SK-N-SH (cell line): Measurements from ENCODE around the gene LRRC34. TPM values are rescaled to one million over a fixed set of nuclear protein-coding genes. Genes with fewer than 3 reads are reported as not detected.

Experiments used
- CTCF ChIA-PET: fragments of 300-600, 350-600 bp; formaldehyde crosslinking; extraction: SDS; loops from one replicate; lab custom pipeline; 2021; lab: Yijun Ruan, JAX
- POLR2A ChIA-PET: fragments of 350-600 bp; sonication (Branson Sonifier 250); formaldehyde crosslinking; extraction: SDS; loops from one replicate; lab custom pipeline; 2020; ENCODE audit warnings: antibody characterized with exemption, inconsistent platforms; lab: Yijun Ruan, JAX
- DNase-seq: peaks from one replicate; pipeline ENCODE4 v3.0.0; 2012
- H2AFZ ChIP-seq: fragments of 200-600 bp; sonication (generic); 2 replicates; pipeline ENCODE4 v1.8.1; 2016; ENCODE audit warnings: antibody characterized with exemption, mild to moderate bottlenecking, low read depth
- H3F3A ChIP-seq: fragments of 200-600 bp; sonication (generic); replicated peaks from 2 replicates; pipeline ENCODE3; 2016; ENCODE audit warnings: antibody characterized with exemption, mild to moderate bottlenecking; ENCODE audit not compliant: insufficient read depth
- H3K27ac ChIP-seq, 2 experiments: fragments of 200-500 bp in 1 of 2; fragments of 200-600 bp in 1 of 2; sonication (Bioruptor generic) in 1 of 2; sonication (generic), shearing (Covaris generic) in 1 of 2; 2 replicates each; pipeline versions ENCODE4 v1.5.1 to v1.6.1; 2014 to 2016; ENCODE audit warnings: low read depth in 2 of 2, inconsistent platforms in 1 of 2, low read length in 1 of 2, mild to moderate bottlenecking in 1 of 2, mixed read lengths in 1 of 2
- H3K27me3 ChIP-seq: fragments of 200-600 bp; sonication (generic), shearing (Covaris generic); 2 replicates; pipeline ENCODE4 v1.6.1; 2016; ENCODE audit warnings: mixed run types; ENCODE audit not compliant: insufficient read depth
- H3K36me3 ChIP-seq, 2 experiments: fragments of 200-500 bp in 1 of 2; fragments of 200-600 bp in 1 of 2; sonication (Bioruptor generic) in 1 of 2; sonication (generic) in 1 of 2; replicated peaks in 1 of 2; 2 replicates each; pipeline versions ENCODE3 to v1.5.1; 2014 to 2016; ENCODE audit warnings: low read length in 1 of 2, mild to moderate bottlenecking in 1 of 2; ENCODE audit not compliant: insufficient read depth in 2 of 2, control insufficient read depth in 1 of 2
- H3K4me1 ChIP-seq, 2 experiments: fragments of 200-500 bp in 1 of 2; fragments of 200-600 bp in 1 of 2; sonication (Bioruptor generic) in 1 of 2; sonication (generic), shearing (Covaris generic) in 1 of 2; 2 replicates each; pipeline versions ENCODE4 v1.5.1 to v1.6.1; 2014 to 2016; ENCODE audit warnings: low read depth in 1 of 2, low read length in 1 of 2, mixed run types in 1 of 2; ENCODE audit not compliant: insufficient read depth in 2 of 2, control insufficient read depth in 1 of 2
- H3K4me2 ChIP-seq: fragments of 200-600 bp; sonication (generic), shearing (Covaris generic); 2 replicates; pipeline ENCODE4 v1.6.1; 2017; ENCODE audit warnings: mixed run types
- H3K4me3 ChIP-seq, 2 experiments: fragments of 200-500 bp in 1 of 2; fragments of 200-600 bp in 1 of 2; sonication (Bioruptor generic) in 1 of 2; sonication (generic), shearing (Covaris generic) in 1 of 2; 2 replicates each; pipeline versions ENCODE4 v1.5.1 to v1.8.1; 2014 to 2016; ENCODE audit warnings: low read depth in 2 of 2, inconsistent platforms in 1 of 2, low read length in 1 of 2, mild to moderate bottlenecking in 1 of 2, mixed read lengths in 1 of 2, moderate library complexity in 1 of 2
- H3K79me2 ChIP-seq: fragments of 200-600 bp; sonication (generic); 2 replicates; pipeline ENCODE4 v1.8.1; 2017; ENCODE audit warnings: mild to moderate bottlenecking; ENCODE audit not compliant: insufficient read depth
- H3K9ac ChIP-seq: fragments of 200-600 bp; sonication (generic); 2 replicates; pipeline ENCODE4 v1.6.1; 2017; ENCODE audit warnings: mixed run types
- H3K9me2 ChIP-seq: fragments of 200-600 bp; sonication (generic); 2 replicates; pipeline ENCODE4 v1.6.1; 2017; ENCODE audit warnings: mixed run types
- H3K9me3 ChIP-seq: fragments of 200-600 bp; sonication (generic); 2 replicates; pipeline ENCODE4 v1.6.1; 2017; ENCODE audit warnings: mixed run types, mild to moderate bottlenecking, moderate library complexity
- H4K20me1 ChIP-seq: fragments of 200-600 bp; sonication (generic); 2 replicates; pipeline ENCODE4 v1.6.1; 2017; ENCODE audit warnings: mild to moderate bottlenecking, mixed run types; ENCODE audit not compliant: insufficient read depth
- CHD2 ChIP-seq: fragments of 150-350 bp; IDR thresholded peaks from 2 replicates; pipeline ENCODE4 v1.6.1; 2018; ENCODE audit warnings: low read length; ENCODE audit not compliant: partially characterized antibody
- ELF1 ChIP-seq: IDR thresholded peaks from 2 replicates; pipeline ENCODE4 v1.4.0; 2012
- EZH2phosphoT487 ChIP-seq: fragments of 200-600 bp; sonication (generic); IDR thresholded peaks from 2 replicates; pipeline ENCODE4 v1.6.1; 2017; ENCODE audit warnings: low read depth, mixed run types, mild to moderate bottlenecking, antibody characterized with exemption, moderate library complexity, borderline replicate concordance
- FOSL2 ChIP-seq: IDR thresholded peaks from 2 replicates; pipeline ENCODE4 v1.4.0; 2012; ENCODE audit warnings: low read depth, mild to moderate bottlenecking, moderate library complexity, borderline replicate concordance
- FOXM1 ChIP-seq: IDR thresholded peaks from 2 replicates; pipeline ENCODE4 v1.4.0; 2012; ENCODE audit warnings: low read depth, mild to moderate bottlenecking
- GATA2 ChIP-seq: sonication (generic); formaldehyde crosslinking; IDR thresholded peaks from 2 replicates; pipeline ENCODE4 v1.5.0; 2020; ENCODE audit warnings: mild to moderate bottlenecking, missing genetic modification reagents
- JUND ChIP-seq: IDR thresholded peaks from 2 replicates; pipeline ENCODE4 v1.4.0; 2012
- MEF2A ChIP-seq: IDR thresholded peaks from 2 replicates; pipeline ENCODE4 v1.4.0; 2012; ENCODE audit warnings: low read depth, borderline replicate concordance
- MXI1 ChIP-seq: IDR thresholded peaks from 2 replicates; pipeline ENCODE4 v1.6.1; 2012; ENCODE audit warnings: mild to moderate bottlenecking, low read depth, low read length, improper control_type of control experiment
- NRF1 ChIP-seq: IDR thresholded peaks from 2 replicates; pipeline ENCODE4 v1.6.1; 2012; ENCODE audit warnings: low read depth, mild to moderate bottlenecking, low read length
- POLR2AphosphoS5 ChIP-seq: IDR thresholded peaks from 2 replicates; pipeline ENCODE4 v1.6.1; 2012; ENCODE audit warnings: low read depth, low read length
- RCOR1 ChIP-seq: fragments of 150-350 bp; IDR thresholded peaks from 2 replicates; pipeline ENCODE4 v1.6.1; 2017; ENCODE audit warnings: antibody characterized with exemption, low read length
- RXRA ChIP-seq: IDR thresholded peaks from 2 replicates; pipeline ENCODE4 v1.4.0; 2012; ENCODE audit warnings: low read depth, mild to moderate bottlenecking, borderline replicate concordance
- SIN3A ChIP-seq: IDR thresholded peaks from 2 replicates; pipeline ENCODE4 v1.6.1; 2012; ENCODE audit warnings: low read depth, mild to moderate bottlenecking, low read length, moderate library complexity, borderline replicate concordance
- TAF1 ChIP-seq: IDR thresholded peaks from 2 replicates; pipeline ENCODE4 v1.6.1; 2012; ENCODE audit warnings: low read depth, mild to moderate bottlenecking, low read length, moderate library complexity, borderline replicate concordance
- TCF12 ChIP-seq: IDR thresholded peaks from 2 replicates; pipeline ENCODE4 v1.4.0; 2012
- TEAD4 ChIP-seq: IDR thresholded peaks from 2 replicates; pipeline ENCODE4 v1.4.0; 2012; ENCODE audit warnings: mild to moderate bottlenecking, borderline replicate concordance; ENCODE audit not compliant: insufficient read depth
- YY1 ChIP-seq: IDR thresholded peaks from 2 replicates; pipeline ENCODE4 v1.4.0; 2012; ENCODE audit warnings: low read depth, mild to moderate bottlenecking
- WGBS: methylation state at CpG from one replicate; pipeline ENCODE4 v1.1.6; 2017; ENCODE audit warnings: low lambda C conversion rate; 5-methylcytosine and 5-hydroxymethylcytosine counted together
- polyA plus RNA-seq, 3 experiments: library from polyadenylated mRNA; depleted of rRNA; stranded (reverse); fragments of >200 nt; gene quantifications; 2 replicates each; pipeline ENCODE4 v1.2.3, GENCODE V29; 2012
- TF ChIP-seq, protein P1 (sequence below): IDR thresholded peaks from 2 replicates; pipeline ENCODE4 v1.4.0; 2012; ENCODE audit warnings: low read depth, borderline replicate concordance
- TF ChIP-seq, protein P2 (sequence below): IDR thresholded peaks from 2 replicates; pipeline ENCODE4; 2012
- TF ChIP-seq, protein P3 (sequence below): IDR thresholded peaks from 2 replicates; pipeline ENCODE4 v1.6.1; 2012; ENCODE audit warnings: mild to moderate bottlenecking, low read depth, low read length, moderate library complexity
- TF ChIP-seq, protein P4 (sequence below): IDR thresholded peaks from 2 replicates; pipeline ENCODE4 v1.4.0; 2012; ENCODE audit warnings: low read depth
- TF ChIP-seq, protein P5 (sequence below): IDR thresholded peaks from 2 replicates; pipeline ENCODE4 v1.4.0; 2012; ENCODE audit warnings: low read depth, borderline replicate concordance
- TF ChIP-seq, protein P6 (sequence below): fragments of 200-600 bp; sonication (generic); IDR thresholded peaks from 2 replicates; pipeline ENCODE4 v1.6.1; 2017; ENCODE audit warnings: antibody characterized with exemption, mild to moderate bottlenecking, moderate library complexity

The LRRC34 gene
- polyA plus RNA-seq, 1 of the 3 experiments (the other 2 are of a cell fraction): 1.6 TPM

DNA sequence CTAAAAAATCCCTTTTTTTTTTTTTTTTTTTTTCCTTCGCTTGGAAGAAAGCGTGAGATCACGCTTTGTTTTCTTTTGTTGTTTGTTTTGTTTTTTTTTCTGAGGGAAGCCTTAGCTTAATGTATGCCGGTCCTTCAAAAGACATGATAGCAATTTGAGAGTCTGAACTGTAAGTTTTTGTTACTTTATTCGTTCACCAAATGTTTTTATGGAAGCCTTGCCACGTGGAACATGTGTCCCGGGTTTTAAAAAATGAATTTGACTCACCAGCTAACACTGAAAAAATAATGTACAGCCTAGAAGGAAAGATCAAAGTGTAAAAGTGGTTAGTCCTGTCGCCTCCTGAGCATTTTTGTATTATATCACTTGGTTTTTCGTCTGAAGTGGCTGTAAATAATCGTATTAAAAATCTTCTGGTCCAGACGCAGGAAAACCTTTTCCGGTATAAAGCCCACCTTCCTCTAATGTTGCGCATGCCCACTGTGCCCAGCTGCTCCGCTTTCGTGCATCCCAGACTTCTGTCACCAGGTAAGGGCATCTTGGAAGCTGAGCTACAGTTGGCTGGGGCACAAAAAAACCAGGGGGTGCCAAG lies 40.3 kb downstream of the LRRC34 start:
- Histone ChIP-seq H3K27me3 (no peaks in the 10 kb centered on the region), H3K27ac (peak overlapping the region; percentile 96 to 99), H3K9me3 (no peaks in the 10 kb centered on the region), H3K79me2 (peaks cover 42% of the 10 kb centered on the region), H3K4me1 (peaks cover 4 to 10% of the 10 kb centered on the region in 2 experiments; a peak in 3 of 4 replicates), H4K20me1 (0 out of 2 replicates have a peak, but pooled peaks cover 4% of the 10 kb centered on the region), H3K4me2 (peak overlapping the region; percentile 93), H2AFZ (peak overlapping the region; percentile 100), H3F3A (peaks cover 38% of the 10 kb centered on the region), H3K4me3 (peak overlapping the region; percentile 100), H3K36me3 (peaks cover 27 to 32% of the 10 kb centered on the region in 2 experiments), H3K9me2 (no peaks in the 10 kb centered on the region), H3K9ac (peak overlapping the region; percentile 92)
- ChIA-PET POLR2A (interaction anchor here (0.6 to 1.7 kb wide), 4 partner anchors 37 to 1080 kb away, joined by 3 to 13 read pairs (median 5); partner anchors contain the start of genes LRRC34 and LRRIQ4), CTCF (interaction anchor here (0.9 to 3.1 kb wide), 3 partner anchors 9 to 103 kb away, joined by 3 to 13 read pairs (median 3); no protein-coding TSS in a partner anchor)
- WGBS: 1% methylated on average over 15 of the region's 15 CpGs
- DNase-seq: peak; percentile 78
- TF ChIP-seq, protein P1, sequence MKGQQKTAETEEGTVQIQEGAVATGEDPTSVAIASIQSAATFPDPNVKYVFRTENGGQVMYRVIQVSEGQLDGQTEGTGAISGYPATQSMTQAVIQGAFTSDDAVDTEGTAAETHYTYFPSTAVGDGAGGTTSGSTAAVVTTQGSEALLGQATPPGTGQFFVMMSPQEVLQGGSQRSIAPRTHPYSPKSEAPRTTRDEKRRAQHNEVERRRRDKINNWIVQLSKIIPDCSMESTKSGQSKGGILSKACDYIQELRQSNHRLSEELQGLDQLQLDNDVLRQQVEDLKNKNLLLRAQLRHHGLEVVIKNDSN: no peak
- TF ChIP-seq, protein P2, sequence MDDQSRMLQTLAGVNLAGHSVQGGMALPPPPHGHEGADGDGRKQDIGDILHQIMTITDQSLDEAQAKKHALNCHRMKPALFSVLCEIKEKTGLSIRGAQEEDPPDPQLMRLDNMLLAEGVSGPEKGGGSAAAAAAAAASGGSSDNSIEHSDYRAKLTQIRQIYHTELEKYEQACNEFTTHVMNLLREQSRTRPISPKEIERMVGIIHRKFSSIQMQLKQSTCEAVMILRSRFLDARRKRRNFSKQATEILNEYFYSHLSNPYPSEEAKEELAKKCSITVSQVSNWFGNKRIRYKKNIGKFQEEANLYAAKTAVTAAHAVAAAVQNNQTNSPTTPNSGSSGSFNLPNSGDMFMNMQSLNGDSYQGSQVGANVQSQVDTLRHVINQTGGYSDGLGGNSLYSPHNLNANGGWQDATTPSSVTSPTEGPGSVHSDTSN: no peak
- TF ChIP-seq TAF1 (no peak), GATA2 (CRISPR knock-in tag) (0 out of 2 replicates have a peak, but pooled peaks have one; percentile 2), MEF2A (no peak), MXI1 (peak; percentile 94; the same call in 1 of the 2 replicates), JUND (no peak), FOXM1 (no peak), TCF12 (no peak), TEAD4 (no peak), YY1 (0 out of 2 replicates have a peak, but pooled peaks have one; percentile 43), RCOR1 (no peak), NRF1 (peak; percentile 86), FOSL2 (no peak), CHD2 (peak; percentile 9), POLR2AphosphoS5 (peak; percentile 20; the same call in 1 of the 2 replicates), ELF1 (no peak), SIN3A (no peak), RXRA (no peak), EZH2phosphoT487 (no peak)
- TF ChIP-seq, protein P3, sequence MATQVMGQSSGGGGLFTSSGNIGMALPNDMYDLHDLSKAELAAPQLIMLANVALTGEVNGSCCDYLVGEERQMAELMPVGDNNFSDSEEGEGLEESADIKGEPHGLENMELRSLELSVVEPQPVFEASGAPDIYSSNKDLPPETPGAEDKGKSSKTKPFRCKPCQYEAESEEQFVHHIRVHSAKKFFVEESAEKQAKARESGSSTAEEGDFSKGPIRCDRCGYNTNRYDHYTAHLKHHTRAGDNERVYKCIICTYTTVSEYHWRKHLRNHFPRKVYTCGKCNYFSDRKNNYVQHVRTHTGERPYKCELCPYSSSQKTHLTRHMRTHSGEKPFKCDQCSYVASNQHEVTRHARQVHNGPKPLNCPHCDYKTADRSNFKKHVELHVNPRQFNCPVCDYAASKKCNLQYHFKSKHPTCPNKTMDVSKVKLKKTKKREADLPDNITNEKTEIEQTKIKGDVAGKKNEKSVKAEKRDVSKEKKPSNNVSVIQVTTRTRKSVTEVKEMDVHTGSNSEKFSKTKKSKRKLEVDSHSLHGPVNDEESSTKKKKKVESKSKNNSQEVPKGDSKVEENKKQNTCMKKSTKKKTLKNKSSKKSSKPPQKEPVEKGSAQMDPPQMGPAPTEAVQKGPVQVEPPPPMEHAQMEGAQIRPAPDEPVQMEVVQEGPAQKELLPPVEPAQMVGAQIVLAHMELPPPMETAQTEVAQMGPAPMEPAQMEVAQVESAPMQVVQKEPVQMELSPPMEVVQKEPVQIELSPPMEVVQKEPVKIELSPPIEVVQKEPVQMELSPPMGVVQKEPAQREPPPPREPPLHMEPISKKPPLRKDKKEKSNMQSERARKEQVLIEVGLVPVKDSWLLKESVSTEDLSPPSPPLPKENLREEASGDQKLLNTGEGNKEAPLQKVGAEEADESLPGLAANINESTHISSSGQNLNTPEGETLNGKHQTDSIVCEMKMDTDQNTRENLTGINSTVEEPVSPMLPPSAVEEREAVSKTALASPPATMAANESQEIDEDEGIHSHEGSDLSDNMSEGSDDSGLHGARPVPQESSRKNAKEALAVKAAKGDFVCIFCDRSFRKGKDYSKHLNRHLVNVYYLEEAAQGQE: no peak
- TF ChIP-seq, protein P4, sequence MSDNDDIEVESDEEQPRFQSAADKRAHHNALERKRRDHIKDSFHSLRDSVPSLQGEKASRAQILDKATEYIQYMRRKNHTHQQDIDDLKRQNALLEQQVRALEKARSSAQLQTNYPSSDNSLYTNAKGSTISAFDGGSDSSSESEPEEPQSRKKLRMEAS: peak; percentile 96
- TF ChIP-seq, protein P5, sequence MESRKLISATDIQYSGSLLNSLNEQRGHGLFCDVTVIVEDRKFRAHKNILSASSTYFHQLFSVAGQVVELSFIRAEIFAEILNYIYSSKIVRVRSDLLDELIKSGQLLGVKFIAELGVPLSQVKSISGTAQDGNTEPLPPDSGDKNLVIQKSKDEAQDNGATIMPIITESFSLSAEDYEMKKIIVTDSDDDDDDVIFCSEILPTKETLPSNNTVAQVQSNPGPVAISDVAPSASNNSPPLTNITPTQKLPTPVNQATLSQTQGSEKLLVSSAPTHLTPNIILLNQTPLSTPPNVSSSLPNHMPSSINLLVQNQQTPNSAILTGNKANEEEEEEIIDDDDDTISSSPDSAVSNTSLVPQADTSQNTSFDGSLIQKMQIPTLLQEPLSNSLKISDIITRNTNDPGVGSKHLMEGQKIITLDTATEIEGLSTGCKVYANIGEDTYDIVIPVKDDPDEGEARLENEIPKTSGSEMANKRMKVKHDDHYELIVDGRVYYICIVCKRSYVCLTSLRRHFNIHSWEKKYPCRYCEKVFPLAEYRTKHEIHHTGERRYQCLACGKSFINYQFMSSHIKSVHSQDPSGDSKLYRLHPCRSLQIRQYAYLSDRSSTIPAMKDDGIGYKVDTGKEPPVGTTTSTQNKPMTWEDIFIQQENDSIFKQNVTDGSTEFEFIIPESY: no peak
- TF ChIP-seq, protein P6, sequence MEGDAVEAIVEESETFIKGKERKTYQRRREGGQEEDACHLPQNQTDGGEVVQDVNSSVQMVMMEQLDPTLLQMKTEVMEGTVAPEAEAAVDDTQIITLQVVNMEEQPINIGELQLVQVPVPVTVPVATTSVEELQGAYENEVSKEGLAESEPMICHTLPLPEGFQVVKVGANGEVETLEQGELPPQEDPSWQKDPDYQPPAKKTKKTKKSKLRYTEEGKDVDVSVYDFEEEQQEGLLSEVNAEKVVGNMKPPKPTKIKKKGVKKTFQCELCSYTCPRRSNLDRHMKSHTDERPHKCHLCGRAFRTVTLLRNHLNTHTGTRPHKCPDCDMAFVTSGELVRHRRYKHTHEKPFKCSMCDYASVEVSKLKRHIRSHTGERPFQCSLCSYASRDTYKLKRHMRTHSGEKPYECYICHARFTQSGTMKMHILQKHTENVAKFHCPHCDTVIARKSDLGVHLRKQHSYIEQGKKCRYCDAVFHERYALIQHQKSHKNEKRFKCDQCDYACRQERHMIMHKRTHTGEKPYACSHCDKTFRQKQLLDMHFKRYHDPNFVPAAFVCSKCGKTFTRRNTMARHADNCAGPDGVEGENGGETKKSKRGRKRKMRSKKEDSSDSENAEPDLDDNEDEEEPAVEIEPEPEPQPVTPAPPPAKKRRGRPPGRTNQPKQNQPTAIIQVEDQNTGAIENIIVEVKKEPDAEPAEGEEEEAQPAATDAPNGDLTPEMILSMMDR: no peak
